ENCODE data around the gene BRD1. TPM values are rescaled to one million over a fixed set of nuclear protein-coding genes. Genes with fewer than 3 reads are reported as not detected.

BRD1 gene
- total RNA-seq, 1 donor from 2014 or later, result 32.4 TPM

DNA sequence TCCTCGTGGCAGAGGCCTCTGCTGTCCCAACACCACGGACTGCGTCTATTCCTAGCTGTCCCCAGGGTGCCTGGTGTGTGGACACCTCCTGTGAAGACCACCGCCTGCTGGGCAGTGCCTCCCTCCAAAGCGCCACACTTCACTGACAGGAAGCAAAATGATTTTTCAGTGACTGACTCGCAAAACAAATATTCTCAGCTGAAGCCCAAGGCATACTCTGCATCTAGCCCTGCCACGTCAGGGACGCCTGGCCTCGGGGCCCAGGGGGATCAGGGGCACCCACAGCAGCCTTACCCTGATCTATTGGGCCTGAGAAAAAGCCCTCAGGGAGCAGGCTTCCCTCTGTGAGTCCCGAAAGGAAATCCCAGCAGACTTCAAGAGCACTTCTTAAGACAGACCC lies 2.2 kb downstream of the BRD1 start:
- Histone ChIP-seq H3K4me2 (ENCODE audit: low read length) (peak overlapping the region; percentile 95), H3K9me3 (ENCODE audit: insufficient read depth, low read depth, low read length) (no peaks in the 10 kb centered on the region), H4K20me1 (ENCODE audit: insufficient read depth, low read length) (peaks cover 65% of the 10 kb centered on the region), H3K27me3 (ENCODE audit: insufficient read depth, low read length) (no peaks in the 10 kb centered on the region), H3K4me3 (ENCODE audit: insufficient read depth, low read depth, low read length) (peak overlapping the region; percentile 65), H3K4me1 (ENCODE audit: insufficient read depth, low read length) (peaks cover 15% of the 10 kb centered on the region), H3K79me2 (ENCODE audit: insufficient read depth, low read length) (peaks cover 67% of the 10 kb centered on the region), H3K36me3 (ENCODE audit: insufficient read depth, low read length) (peaks cover 13% of the 10 kb centered on the region), H2AFZ (ENCODE audit: low read depth, low read length) (no peak overlapping the region), H3K27ac (ENCODE audit: low read depth, low read length) (peak overlapping the region; percentile 82), H3K9ac (ENCODE audit: low read length) (peak overlapping the region; percentile 90)
- peaks cover 1% of the 10 kb centered on the region for H3K9me3 Mint-ChIP-seq (ENCODE audit: unreplicated experiment)
- TF ChIP-seq, protein P1, sequence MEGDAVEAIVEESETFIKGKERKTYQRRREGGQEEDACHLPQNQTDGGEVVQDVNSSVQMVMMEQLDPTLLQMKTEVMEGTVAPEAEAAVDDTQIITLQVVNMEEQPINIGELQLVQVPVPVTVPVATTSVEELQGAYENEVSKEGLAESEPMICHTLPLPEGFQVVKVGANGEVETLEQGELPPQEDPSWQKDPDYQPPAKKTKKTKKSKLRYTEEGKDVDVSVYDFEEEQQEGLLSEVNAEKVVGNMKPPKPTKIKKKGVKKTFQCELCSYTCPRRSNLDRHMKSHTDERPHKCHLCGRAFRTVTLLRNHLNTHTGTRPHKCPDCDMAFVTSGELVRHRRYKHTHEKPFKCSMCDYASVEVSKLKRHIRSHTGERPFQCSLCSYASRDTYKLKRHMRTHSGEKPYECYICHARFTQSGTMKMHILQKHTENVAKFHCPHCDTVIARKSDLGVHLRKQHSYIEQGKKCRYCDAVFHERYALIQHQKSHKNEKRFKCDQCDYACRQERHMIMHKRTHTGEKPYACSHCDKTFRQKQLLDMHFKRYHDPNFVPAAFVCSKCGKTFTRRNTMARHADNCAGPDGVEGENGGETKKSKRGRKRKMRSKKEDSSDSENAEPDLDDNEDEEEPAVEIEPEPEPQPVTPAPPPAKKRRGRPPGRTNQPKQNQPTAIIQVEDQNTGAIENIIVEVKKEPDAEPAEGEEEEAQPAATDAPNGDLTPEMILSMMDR (IDR thresholded peaks at IDR 0.05; ENCODE audit: insufficient read depth, low read depth, low read length), result no peak
- TF ChIP-seq EZH2 (IDR thresholded peaks at IDR 0.05; ENCODE audit: insufficient read depth, low read length), result no peak
- FAIRE-seq, result no peak
- H3K4me3 Mint-ChIP-seq (ENCODE audit: unreplicated experiment), result peak overlapping the region; percentile 94
- DNase-seq (ENCODE audit: low read depth), result peak; percentile 11
- no peaks in the 10 kb centered on the region for H3K27me3 Mint-ChIP-seq (ENCODE audit: low read depth, unreplicated experiment)
- H3K27ac Mint-ChIP-seq (ENCODE audit: unreplicated experiment), result peak overlapping the region; percentile 98
- peaks cover 30% of the 10 kb centered on the region for H3K4me1 Mint-ChIP-seq (ENCODE audit: low read depth, unreplicated experiment)
- H3K36me3 Mint-ChIP-seq (ENCODE audit: low read depth, unreplicated experiment), result peaks cover 21% of the 10 kb centered on the region

DNA sequence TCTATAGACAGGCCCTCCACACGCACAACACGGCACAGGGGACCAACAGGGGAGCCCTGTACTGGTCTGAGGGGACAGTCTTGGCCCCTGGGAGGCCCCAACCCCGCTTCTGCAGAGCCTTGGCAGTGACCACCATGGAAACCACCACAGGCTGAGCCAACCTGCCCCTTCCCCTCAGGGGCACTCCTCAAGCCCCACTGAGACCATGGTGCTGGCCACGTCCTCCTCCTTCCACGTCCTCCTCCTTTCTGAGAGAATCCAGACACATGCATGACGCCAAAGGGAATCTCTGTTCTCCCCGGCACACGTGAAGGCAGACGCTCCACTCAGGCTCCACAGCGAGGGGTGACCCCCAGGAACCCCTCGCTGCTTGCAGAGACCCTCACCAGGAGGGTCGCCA lies 2.7 kb downstream of the BRD1 start:
- H3K4me3 ChIP-seq (ENCODE audit: insufficient read depth, low read depth, low read length), result no peak overlapping the region
- peaks cover 72% of the 10 kb centered on the region for H3K79me2 ChIP-seq (ENCODE audit: insufficient read depth, low read length)
- no peak overlapping the region for H2AFZ ChIP-seq (ENCODE audit: low read depth, low read length)
- H3K4me2 ChIP-seq (ENCODE audit: low read length), result peak overlapping the region; percentile 95
- H3K4me1 ChIP-seq (ENCODE audit: insufficient read depth, low read length), result peaks cover 15% of the 10 kb centered on the region
- Mint-ChIP-seq H3K4me3 (ENCODE audit: unreplicated experiment) (peak overlapping the region; percentile 94), H3K27ac (ENCODE audit: unreplicated experiment) (peak overlapping the region; percentile 98), H3K36me3 (ENCODE audit: low read depth, unreplicated experiment) (peaks cover 25% of the 10 kb centered on the region), H3K4me1 (ENCODE audit: low read depth, unreplicated experiment) (peaks cover 30% of the 10 kb centered on the region), H3K27me3 (ENCODE audit: low read depth, unreplicated experiment) (no peaks in the 10 kb centered on the region), H3K9me3 (ENCODE audit: unreplicated experiment) (no peaks in the 10 kb centered on the region)
- TF ChIP-seq, protein P1 (IDR thresholded peaks at IDR 0.05; ENCODE audit: insufficient read depth, low read depth, low read length), result no peak
- no peak for TF ChIP-seq EZH2 (IDR thresholded peaks at IDR 0.05; ENCODE audit: insufficient read depth, low read length)
- peaks cover 16% of the 10 kb centered on the region for H3K36me3 ChIP-seq (ENCODE audit: insufficient read depth, low read length)
- H3K9me3 ChIP-seq (ENCODE audit: insufficient read depth, low read depth, low read length), result no peaks in the 10 kb centered on the region
- peak overlapping the region; percentile 90 for H3K9ac ChIP-seq (ENCODE audit: low read length)
- H3K27me3 ChIP-seq (ENCODE audit: insufficient read depth, low read length), result no peaks in the 10 kb centered on the region
- DNase-seq (ENCODE audit: low read depth) (no peak), FAIRE-seq (no peak)
- peaks cover 70% of the 10 kb centered on the region for H4K20me1 ChIP-seq (ENCODE audit: insufficient read depth, low read length)
- peak overlapping the region; percentile 82 for H3K27ac ChIP-seq (ENCODE audit: low read depth, low read length)

DNA sequence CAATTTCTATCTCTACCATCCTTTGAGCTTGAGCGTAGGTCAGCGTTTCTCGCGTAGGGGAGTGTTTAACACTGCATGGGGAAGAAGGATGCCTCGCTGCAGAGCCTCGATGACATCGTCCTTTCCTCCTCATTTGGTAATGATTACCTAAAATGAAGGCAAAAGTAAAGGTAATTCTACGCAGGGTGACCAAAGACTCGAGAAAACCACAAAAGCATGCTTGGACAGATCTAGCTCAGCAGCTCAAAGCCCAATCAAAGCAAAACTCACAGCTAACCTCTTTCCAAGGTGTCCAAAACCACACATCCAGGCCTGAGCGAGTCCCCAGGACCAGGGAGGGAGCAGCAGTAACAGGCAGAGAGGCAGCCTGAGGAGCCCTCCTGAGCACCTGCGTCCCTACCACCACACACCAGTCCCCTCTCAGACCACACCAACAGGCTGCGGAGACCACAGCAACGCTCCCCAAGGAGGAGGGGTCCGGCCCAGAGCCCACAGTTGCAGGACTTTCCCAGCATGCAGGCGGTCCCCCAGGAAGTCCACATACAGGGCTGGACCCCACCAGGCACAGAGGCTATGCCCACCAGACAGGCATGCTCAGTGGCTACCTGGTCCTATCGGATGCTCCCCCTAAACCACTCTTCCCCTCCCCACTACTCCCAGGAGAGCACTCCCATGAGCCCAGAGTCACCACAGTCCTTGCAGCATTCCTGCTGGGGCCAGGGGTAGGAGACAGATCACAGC lies 3.3 kb downstream of the BRD1 start:
- no peaks in the 10 kb centered on the region for H3K27me3 Mint-ChIP-seq (ENCODE audit: low read depth, unreplicated experiment)
- peaks cover 30% of the 10 kb centered on the region for H3K4me1 Mint-ChIP-seq (ENCODE audit: low read depth, unreplicated experiment)
- H3K27ac ChIP-seq (ENCODE audit: low read depth, low read length), result no peak overlapping the region
- H4K20me1 ChIP-seq (ENCODE audit: insufficient read depth, low read length), result peaks cover 75% of the 10 kb centered on the region
- H3K27ac Mint-ChIP-seq (ENCODE audit: unreplicated experiment), result peak overlapping the region; percentile 98
- H3K79me2 ChIP-seq (ENCODE audit: insufficient read depth, low read length), result peaks cover 78% of the 10 kb centered on the region
- H3K9ac ChIP-seq (ENCODE audit: low read length), result no peak overlapping the region
- H3K4me3 Mint-ChIP-seq (ENCODE audit: unreplicated experiment), result peak overlapping the region; percentile 94
- H3K9me3 ChIP-seq (ENCODE audit: insufficient read depth, low read depth, low read length), result no peaks in the 10 kb centered on the region
- no peaks in the 10 kb centered on the region for H3K27me3 ChIP-seq (ENCODE audit: insufficient read depth, low read length)
- H2AFZ ChIP-seq (ENCODE audit: low read depth, low read length), result no peak overlapping the region
- peaks cover 16% of the 10 kb centered on the region for H3K36me3 ChIP-seq (ENCODE audit: insufficient read depth, low read length)
- H3K4me2 ChIP-seq (ENCODE audit: low read length), result peak overlapping the region; percentile 95
- peaks cover 15% of the 10 kb centered on the region for H3K4me1 ChIP-seq (ENCODE audit: insufficient read depth, low read length)
- H3K36me3 Mint-ChIP-seq (ENCODE audit: low read depth, unreplicated experiment), result peaks cover 25% of the 10 kb centered on the region
- FAIRE-seq (no peak), DNase-seq (ENCODE audit: low read depth) (no peak)
- no peak for TF ChIP-seq EZH2 (IDR thresholded peaks at IDR 0.05; ENCODE audit: insufficient read depth, low read length)
- TF ChIP-seq, protein P1 (IDR thresholded peaks at IDR 0.05; ENCODE audit: insufficient read depth, low read depth, low read length), result no peak
- no peak overlapping the region for H3K4me3 ChIP-seq (ENCODE audit: insufficient read depth, low read depth, low read length)
- H3K9me3 Mint-ChIP-seq (ENCODE audit: unreplicated experiment), result no peaks in the 10 kb centered on the region

Measured in astrocyte (in vitro differentiated cells and primary cell).